HG02870 (cell line): ENCODE results near the gene DNLZ.
"Not testable (repeated sequence)": the region's sequence is repeated elsewhere in the genome, so short reads cannot be mapped to it uniquely, and the experiment has no call there.

ENCODE experiments used
- ATAC-seq: cut with Tn5 transposase; IDR thresholded peaks from one replicate; pipeline ENCODE4 v1.9.1; 2021; ENCODE audit warnings: mild to moderate bottlenecking, moderate library complexity; ENCODE audit not compliant: unreplicated experiment

Gene DNLZ

GRCh38 chr9:136361754-136362449, 1.6 kb downstream of the DNLZ start:
- ATAC-seq: no peak

- no peak for ATAC-seq
Observed at GRCh38 chr9:136361047-136361753, 2.3 kb downstream of the DNLZ start.

- ATAC-seq: no peak
Observed at GRCh38 chr9:136359774-136360718, 3.5 kb downstream of the DNLZ start.

GRCh38 chr9:136358888-136359287, 4.7 kb downstream of the DNLZ start:
- ATAC-seq: no peak

GRCh38 chr9:136358016-136358415, 5.5 kb downstream of the DNLZ start:
- no peak for ATAC-seq

GRCh38 chr9:136357202-136357725, 6.3 kb downstream of the DNLZ start:
- no peak for ATAC-seq

GRCh38 chr9:136355616-136356557, 7.7 kb downstream of the DNLZ start:
- ATAC-seq: no peak

- ATAC-seq: no peak
Observed at GRCh38 chr9:136354592-136355085, 8.9 kb downstream of the DNLZ start.

- ATAC-seq: no peak
Observed at GRCh38 chr9:136353757-136354488, 9.6 kb downstream of the DNLZ start.

- ATAC-seq: no peak
Observed at GRCh38 chr9:136353088-136353487, 10.5 kb downstream of the DNLZ start.

GRCh38 chr9:136352682-136353081, 10.9 kb downstream of the DNLZ start:
- no peak for ATAC-seq

GRCh38 chr9:136351868-136352267, 11.7 kb downstream of the DNLZ start:
- not testable (repeated sequence) for ATAC-seq

GRCh38 chr9:136351252-136351800, 12.2 kb downstream of the DNLZ start:
- ATAC-seq: no peak

GRCh38 chr9:136349546-136349945, 14.0 kb downstream of the DNLZ start:
- no peak for ATAC-seq

GRCh38 chr9:136348691-136349090, 14.9 kb downstream of the DNLZ start:
- ATAC-seq: no peak

GRCh38 chr9:136347472-136348256, 15.9 kb downstream of the DNLZ start:
- no peak for ATAC-seq

- no peak for ATAC-seq
Observed at GRCh38 chr9:136346927-136347465, 16.5 kb downstream of the DNLZ start.

- no peak for ATAC-seq
Observed at GRCh38 chr9:136346157-136346481, 17.4 kb downstream of the DNLZ start.
